HEK293 (cell line): Measurements from ENCODE around the gene IGF2BP2.

ENCODE experiments used
- REST ChIP-seq: fragments of 450-650 bp; formaldehyde crosslinking; IDR thresholded peaks from 2 replicates; pipeline ENCODE4 v1.5.1; 2016; ENCODE audit warnings: missing biosample characterization, missing genetic modification characterization
- ZBTB7A ChIP-seq: fragments of 450-650 bp; formaldehyde crosslinking; IDR thresholded peaks from 2 replicates; pipeline ENCODE4 v1.5.1; 2016; ENCODE audit warnings: low read depth, missing biosample characterization, missing genetic modification characterization
- ZNF544 ChIP-seq: fragments of 450-650 bp; formaldehyde crosslinking; IDR thresholded peaks from 2 replicates; pipeline ENCODE4 v1.5.0; 2017; ENCODE audit warnings: missing biosample characterization, missing genetic modification characterization
- ZNF549 ChIP-seq: fragments of 450-650 bp; IDR thresholded peaks from 2 replicates; pipeline ENCODE4 v1.5.1; 2018; ENCODE audit warnings: missing biosample characterization, missing genetic modification characterization, mild to moderate bottlenecking, inconsistent platforms, moderate library complexity
- ZXDB ChIP-seq: fragments of 450-650 bp; formaldehyde crosslinking; IDR thresholded peaks from 2 replicates; pipeline ENCODE4 v1.5.1; 2016; ENCODE audit warnings: missing biosample characterization, missing genetic modification characterization
- TF ChIP-seq, protein P1 (sequence below): fragments of 450-650 bp; formaldehyde crosslinking; IDR thresholded peaks from 2 replicates; pipeline ENCODE4 v1.5.1; 2016; ENCODE audit warnings: missing biosample characterization, missing genetic modification characterization
- TF ChIP-seq, protein P2 (sequence below): fragments of 450-650 bp; formaldehyde crosslinking; IDR thresholded peaks from 2 replicates; pipeline ENCODE4 v1.5.1; 2016; ENCODE audit warnings: missing biosample characterization, missing genetic modification characterization
- TF ChIP-seq, protein P3 (sequence below): fragments of 450-650 bp; formaldehyde crosslinking; IDR thresholded peaks from 2 replicates; pipeline ENCODE4 v1.5.1; 2017; ENCODE audit warnings: missing biosample characterization, mild to moderate bottlenecking, missing genetic modification characterization, moderate library complexity
- TF ChIP-seq, protein P4 (sequence below): fragments of 450-650 bp; formaldehyde crosslinking; IDR thresholded peaks from 2 replicates; pipeline ENCODE4 v1.5.1; 2016; ENCODE audit warnings: missing biosample characterization, missing genetic modification characterization, low read depth
- TF ChIP-seq, protein P5 (sequence below): fragments of 450-650 bp; formaldehyde crosslinking; IDR thresholded peaks from 2 replicates; pipeline ENCODE4 v1.5.1; 2016; ENCODE audit warnings: missing biosample characterization, missing genetic modification characterization

DNA sequence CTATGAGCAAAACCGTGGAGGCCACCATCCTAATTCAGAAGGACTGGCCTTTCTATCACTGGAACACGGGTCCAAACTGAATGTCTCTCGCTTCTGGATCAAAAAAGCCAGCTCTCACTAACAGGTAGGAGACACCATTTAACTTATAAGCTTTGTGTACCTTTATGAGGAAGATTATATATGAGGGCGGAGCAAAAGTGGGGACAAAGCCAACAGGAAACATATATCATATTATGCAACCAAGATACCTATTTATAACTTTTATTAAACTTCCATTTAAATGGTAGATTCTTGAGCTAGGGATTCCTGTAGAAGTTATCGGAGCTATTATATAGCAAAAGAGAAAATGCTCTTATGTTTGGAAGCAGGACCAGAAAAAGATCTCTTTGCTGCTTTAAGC is 78.4 kb downstream of the IGF2BP2 start:
- TF ChIP-seq, protein P1, sequence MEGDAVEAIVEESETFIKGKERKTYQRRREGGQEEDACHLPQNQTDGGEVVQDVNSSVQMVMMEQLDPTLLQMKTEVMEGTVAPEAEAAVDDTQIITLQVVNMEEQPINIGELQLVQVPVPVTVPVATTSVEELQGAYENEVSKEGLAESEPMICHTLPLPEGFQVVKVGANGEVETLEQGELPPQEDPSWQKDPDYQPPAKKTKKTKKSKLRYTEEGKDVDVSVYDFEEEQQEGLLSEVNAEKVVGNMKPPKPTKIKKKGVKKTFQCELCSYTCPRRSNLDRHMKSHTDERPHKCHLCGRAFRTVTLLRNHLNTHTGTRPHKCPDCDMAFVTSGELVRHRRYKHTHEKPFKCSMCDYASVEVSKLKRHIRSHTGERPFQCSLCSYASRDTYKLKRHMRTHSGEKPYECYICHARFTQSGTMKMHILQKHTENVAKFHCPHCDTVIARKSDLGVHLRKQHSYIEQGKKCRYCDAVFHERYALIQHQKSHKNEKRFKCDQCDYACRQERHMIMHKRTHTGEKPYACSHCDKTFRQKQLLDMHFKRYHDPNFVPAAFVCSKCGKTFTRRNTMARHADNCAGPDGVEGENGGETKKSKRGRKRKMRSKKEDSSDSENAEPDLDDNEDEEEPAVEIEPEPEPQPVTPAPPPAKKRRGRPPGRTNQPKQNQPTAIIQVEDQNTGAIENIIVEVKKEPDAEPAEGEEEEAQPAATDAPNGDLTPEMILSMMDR = no peak
- TF ChIP-seq ZNF549 (tag by site-specific recombination) (no peak), ZXDB (no peak), REST (tag by site-specific recombination) (no peak), ZBTB7A (tag by site-specific recombination) (no peak), ZNF544 (tag by site-specific recombination) (no peak)
- TF ChIP-seq, protein P2, sequence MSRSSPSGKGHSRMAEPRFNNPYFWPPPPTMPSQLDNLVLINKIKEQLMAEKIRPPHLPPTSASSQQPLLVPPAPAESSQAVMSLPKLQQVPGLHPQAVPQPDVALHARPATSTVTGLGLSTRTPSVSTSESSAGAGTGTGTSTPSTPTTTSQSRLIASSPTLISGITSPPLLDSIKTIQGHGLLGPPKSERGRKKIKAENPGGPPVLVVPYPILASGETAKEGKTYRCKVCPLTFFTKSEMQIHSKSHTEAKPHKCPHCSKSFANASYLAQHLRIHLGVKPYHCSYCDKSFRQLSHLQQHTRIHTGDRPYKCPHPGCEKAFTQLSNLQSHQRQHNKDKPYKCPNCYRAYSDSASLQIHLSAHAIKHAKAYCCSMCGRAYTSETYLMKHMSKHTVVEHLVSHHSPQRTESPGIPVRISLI (tag by site-specific recombination) = no peak
- TF ChIP-seq, protein P3, sequence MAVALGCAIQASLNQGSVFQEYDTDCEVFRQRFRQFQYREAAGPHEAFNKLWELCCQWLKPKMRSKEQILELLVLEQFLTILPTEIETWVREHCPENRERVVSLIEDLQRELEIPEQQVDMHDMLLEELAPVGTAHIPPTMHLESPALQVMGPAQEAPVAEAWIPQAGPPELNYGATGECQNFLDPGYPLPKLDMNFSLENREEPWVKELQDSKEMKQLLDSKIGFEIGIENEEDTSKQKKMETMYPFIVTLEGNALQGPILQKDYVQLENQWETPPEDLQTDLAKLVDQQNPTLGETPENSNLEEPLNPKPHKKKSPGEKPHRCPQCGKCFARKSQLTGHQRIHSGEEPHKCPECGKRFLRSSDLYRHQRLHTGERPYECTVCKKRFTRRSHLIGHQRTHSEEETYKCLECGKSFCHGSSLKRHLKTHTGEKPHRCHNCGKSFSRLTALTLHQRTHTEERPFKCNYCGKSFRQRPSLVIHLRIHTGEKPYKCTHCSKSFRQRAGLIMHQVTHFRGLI (tag by site-specific recombination) = no peak
- TF ChIP-seq, protein P4, sequence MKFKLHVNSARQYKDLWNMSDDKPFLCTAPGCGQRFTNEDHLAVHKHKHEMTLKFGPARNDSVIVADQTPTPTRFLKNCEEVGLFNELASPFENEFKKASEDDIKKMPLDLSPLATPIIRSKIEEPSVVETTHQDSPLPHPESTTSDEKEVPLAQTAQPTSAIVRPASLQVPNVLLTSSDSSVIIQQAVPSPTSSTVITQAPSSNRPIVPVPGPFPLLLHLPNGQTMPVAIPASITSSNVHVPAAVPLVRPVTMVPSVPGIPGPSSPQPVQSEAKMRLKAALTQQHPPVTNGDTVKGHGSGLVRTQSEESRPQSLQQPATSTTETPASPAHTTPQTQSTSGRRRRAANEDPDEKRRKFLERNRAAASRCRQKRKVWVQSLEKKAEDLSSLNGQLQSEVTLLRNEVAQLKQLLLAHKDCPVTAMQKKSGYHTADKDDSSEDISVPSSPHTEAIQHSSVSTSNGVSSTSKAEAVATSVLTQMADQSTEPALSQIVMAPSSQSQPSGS = no peak
- TF ChIP-seq, protein P5, sequence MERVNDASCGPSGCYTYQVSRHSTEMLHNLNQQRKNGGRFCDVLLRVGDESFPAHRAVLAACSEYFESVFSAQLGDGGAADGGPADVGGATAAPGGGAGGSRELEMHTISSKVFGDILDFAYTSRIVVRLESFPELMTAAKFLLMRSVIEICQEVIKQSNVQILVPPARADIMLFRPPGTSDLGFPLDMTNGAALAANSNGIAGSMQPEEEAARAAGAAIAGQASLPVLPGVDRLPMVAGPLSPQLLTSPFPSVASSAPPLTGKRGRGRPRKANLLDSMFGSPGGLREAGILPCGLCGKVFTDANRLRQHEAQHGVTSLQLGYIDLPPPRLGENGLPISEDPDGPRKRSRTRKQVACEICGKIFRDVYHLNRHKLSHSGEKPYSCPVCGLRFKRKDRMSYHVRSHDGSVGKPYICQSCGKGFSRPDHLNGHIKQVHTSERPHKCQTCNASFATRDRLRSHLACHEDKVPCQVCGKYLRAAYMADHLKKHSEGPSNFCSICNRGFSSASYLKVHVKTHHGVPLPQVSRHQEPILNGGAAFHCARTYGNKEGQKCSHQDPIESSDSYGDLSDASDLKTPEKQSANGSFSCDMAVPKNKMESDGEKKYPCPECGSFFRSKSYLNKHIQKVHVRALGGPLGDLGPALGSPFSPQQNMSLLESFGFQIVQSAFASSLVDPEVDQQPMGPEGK = no peak
